GM21529 (cell line): Measurements from ENCODE around the gene ACTN2.
A peak's percentile ranks its signal among the peaks of the same experiment; 100 is the strongest.

Experiments used
- ATAC-seq: cut with Tn5 transposase; IDR thresholded peaks from one replicate; pipeline ENCODE4 v1.9.1; 2021; ENCODE audit not compliant: unreplicated experiment

ACTN2 gene

GRCh38 chr1:236734141-236734765, 48.0 kb downstream of the ACTN2 start:
- peak; percentile 61 for ATAC-seq

- ATAC-seq: no peak
Observed at GRCh38 chr1:236736761-236737160, 50.5 kb downstream of the ACTN2 start.

GRCh38 chr1:236741753-236742152, 55.5 kb downstream of the ACTN2 start:
- no peak for ATAC-seq

GRCh38 chr1:236742421-236743160, 56.3 kb downstream of the ACTN2 start:
- no peak for ATAC-seq

GRCh38 chr1:236744533-236744932, 58.2 kb downstream of the ACTN2 start:
- no peak for ATAC-seq

GRCh38 chr1:236746785-236747184, 60.5 kb downstream of the ACTN2 start:
- ATAC-seq: no peak

GRCh38 chr1:236747311-236747985, 61.1 kb downstream of the ACTN2 start:
- no peak for ATAC-seq

GRCh38 chr1:236748268-236748870, 62.1 kb downstream of the ACTN2 start:
- no peak for ATAC-seq

- ATAC-seq: no peak
Observed at GRCh38 chr1:236750928-236751327, 64.6 kb downstream of the ACTN2 start.

GRCh38 chr1:236751385-236751784, 65.1 kb downstream of the ACTN2 start:
- no peak for ATAC-seq

GRCh38 chr1:236751935-236752334, 65.6 kb downstream of the ACTN2 start:
- no peak for ATAC-seq

GRCh38 chr1:236753516-236753915, 67.2 kb downstream of the ACTN2 start:
- ATAC-seq: no peak

GRCh38 chr1:236753964-236754363, 67.7 kb downstream of the ACTN2 start:
- no peak for ATAC-seq

GRCh38 chr1:236754525-236755210, 68.4 kb downstream of the ACTN2 start:
- no peak for ATAC-seq

- no peak for ATAC-seq
Observed at GRCh38 chr1:236757640-236758039, 71.3 kb downstream of the ACTN2 start.

- ATAC-seq: no peak
Observed at GRCh38 chr1:236759252-236759859, 73.1 kb downstream of the ACTN2 start.

- ATAC-seq: no peak
Observed at GRCh38 chr1:236760480-236760879, 74.2 kb downstream of the ACTN2 start.

GRCh38 chr1:236760986-236761385, 74.7 kb downstream of the ACTN2 start:
- no peak for ATAC-seq

GRCh38 chr1:236761397-236762132, 75.3 kb downstream of the ACTN2 start:
- ATAC-seq: no peak

GRCh38 chr1:236762410-236762809, 76.1 kb downstream of the ACTN2 start:
- no peak for ATAC-seq
